ENCODE measurements around the gene PDE2A. TPM values are rescaled to one million over a fixed set of nuclear protein-coding genes. Genes with fewer than 3 reads are reported as not detected.

The PDE2A gene
- total RNA-seq, 1 donor from 2014 or later = 19.6 TPM

DNA sequence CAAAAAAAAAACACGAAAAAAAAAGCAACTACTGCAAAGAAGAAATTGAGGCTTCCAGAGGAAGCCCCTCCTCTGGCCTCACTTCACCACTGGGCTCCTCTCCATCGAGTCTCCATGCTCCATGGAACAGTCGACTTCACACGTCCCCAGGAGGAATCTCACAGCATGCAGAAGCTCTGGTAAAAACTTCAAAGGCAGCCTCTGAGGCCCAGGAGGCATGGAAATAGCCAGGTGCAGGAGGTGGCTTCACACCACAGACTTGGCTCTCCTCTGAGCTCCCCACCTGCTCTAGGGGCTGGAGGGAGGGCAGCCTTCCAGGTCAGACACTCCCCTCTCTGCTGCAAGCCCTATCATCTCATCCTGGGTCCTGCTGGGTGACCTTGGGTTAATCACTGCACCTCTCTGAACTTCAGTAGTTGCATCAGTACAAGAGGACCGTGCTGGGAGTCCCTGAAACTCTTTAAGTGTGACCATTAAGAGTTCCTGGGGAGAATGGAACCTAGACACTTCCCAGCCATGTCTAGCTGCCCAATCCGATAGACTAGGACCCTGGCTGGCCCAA lies 8.2 kb downstream of the PDE2A start:
- peaks cover 6% of the 10 kb centered on the region for H3K9me3 ChIP-seq (replicated peaks)
- no peak for DNase-seq
- no peaks in the 10 kb centered on the region for H3K36me3 ChIP-seq
- intact Hi-C loops (cut with micrococcal nuclease) = no loop called here
- peaks cover 18% of the 10 kb centered on the region for H3K4me1 ChIP-seq
- peaks cover 42% of the 10 kb centered on the region for H3K27me3 ChIP-seq (ENCODE audit: low read depth)
- TF ChIP-seq, protein P1, sequence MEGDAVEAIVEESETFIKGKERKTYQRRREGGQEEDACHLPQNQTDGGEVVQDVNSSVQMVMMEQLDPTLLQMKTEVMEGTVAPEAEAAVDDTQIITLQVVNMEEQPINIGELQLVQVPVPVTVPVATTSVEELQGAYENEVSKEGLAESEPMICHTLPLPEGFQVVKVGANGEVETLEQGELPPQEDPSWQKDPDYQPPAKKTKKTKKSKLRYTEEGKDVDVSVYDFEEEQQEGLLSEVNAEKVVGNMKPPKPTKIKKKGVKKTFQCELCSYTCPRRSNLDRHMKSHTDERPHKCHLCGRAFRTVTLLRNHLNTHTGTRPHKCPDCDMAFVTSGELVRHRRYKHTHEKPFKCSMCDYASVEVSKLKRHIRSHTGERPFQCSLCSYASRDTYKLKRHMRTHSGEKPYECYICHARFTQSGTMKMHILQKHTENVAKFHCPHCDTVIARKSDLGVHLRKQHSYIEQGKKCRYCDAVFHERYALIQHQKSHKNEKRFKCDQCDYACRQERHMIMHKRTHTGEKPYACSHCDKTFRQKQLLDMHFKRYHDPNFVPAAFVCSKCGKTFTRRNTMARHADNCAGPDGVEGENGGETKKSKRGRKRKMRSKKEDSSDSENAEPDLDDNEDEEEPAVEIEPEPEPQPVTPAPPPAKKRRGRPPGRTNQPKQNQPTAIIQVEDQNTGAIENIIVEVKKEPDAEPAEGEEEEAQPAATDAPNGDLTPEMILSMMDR (IDR thresholded peaks at IDR 0.05; ENCODE audit: borderline replicate concordance) = no peak
- H3K27ac ChIP-seq (replicated peaks) = no peak overlapping the region
- H3K4me3 ChIP-seq = no peak overlapping the region

DNA sequence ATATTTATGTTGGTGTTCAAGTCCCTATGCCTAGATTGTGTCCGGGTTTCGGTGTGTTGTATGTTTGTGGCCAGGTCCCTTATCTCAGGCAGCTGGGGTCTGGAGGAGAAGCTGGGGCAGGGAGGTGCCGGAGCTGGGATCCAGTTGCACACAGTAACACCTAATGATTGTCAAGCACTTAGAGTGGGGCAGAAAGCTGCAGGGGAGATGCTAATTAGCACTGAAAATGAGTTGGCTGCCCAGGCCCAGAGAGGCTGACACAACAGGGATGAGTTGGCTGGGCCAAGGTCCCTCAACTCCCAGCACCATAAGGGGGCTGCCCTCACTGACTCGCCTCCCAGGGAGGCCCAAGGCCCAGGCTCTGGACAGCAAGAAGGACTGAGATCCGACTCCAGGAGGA lies 12.2 kb downstream of the PDE2A start:
- H3K4me3 ChIP-seq = no peak overlapping the region
- H3K9me3 ChIP-seq (replicated peaks) = no peaks in the 10 kb centered on the region
- no peak for DNase-seq
- H3K4me1 ChIP-seq = no peaks in the 10 kb centered on the region
- TF ChIP-seq, protein P1 (IDR thresholded peaks at IDR 0.05; ENCODE audit: borderline replicate concordance) = no peak
- H3K36me3 ChIP-seq = no peaks in the 10 kb centered on the region
- H3K27ac ChIP-seq (replicated peaks) = no peak overlapping the region
- intact Hi-C loops (cut with micrococcal nuclease) = no loop called here
- H3K27me3 ChIP-seq (ENCODE audit: low read depth) = peaks cover 54% of the 10 kb centered on the region

DNA sequence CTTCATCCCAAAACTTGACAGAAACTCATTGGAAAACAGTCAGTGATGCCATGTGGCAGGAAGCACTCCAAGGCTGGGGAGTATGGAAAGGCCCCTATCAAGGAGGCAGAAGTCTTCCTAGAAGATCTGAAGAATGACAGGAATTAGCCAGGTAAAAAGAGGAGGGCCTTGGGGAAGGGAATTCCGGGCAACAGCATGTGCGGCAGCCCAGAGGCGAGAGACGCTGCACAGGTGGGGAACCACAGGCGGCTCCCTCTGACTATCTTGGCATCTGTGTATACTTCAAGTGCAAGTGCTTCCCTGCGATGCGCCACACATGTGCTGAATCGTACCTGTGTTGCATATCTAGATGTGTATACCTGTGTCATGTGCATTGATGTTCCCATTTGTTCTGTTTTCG lies 12.7 kb downstream of the PDE2A start:
- intact Hi-C loops (cut with micrococcal nuclease) = no loop called here
- Histone ChIP-seq H3K27ac (replicated peaks) (no peak overlapping the region), H3K27me3 (ENCODE audit: low read depth) (peaks cover 54% of the 10 kb centered on the region), H3K9me3 (replicated peaks) (no peaks in the 10 kb centered on the region), H3K4me1 (no peaks in the 10 kb centered on the region), H3K36me3 (no peaks in the 10 kb centered on the region), H3K4me3 (no peak overlapping the region)
- DNase-seq = no peak
- TF ChIP-seq, protein P1 (IDR thresholded peaks at IDR 0.05; ENCODE audit: borderline replicate concordance) = no peak

DNA sequence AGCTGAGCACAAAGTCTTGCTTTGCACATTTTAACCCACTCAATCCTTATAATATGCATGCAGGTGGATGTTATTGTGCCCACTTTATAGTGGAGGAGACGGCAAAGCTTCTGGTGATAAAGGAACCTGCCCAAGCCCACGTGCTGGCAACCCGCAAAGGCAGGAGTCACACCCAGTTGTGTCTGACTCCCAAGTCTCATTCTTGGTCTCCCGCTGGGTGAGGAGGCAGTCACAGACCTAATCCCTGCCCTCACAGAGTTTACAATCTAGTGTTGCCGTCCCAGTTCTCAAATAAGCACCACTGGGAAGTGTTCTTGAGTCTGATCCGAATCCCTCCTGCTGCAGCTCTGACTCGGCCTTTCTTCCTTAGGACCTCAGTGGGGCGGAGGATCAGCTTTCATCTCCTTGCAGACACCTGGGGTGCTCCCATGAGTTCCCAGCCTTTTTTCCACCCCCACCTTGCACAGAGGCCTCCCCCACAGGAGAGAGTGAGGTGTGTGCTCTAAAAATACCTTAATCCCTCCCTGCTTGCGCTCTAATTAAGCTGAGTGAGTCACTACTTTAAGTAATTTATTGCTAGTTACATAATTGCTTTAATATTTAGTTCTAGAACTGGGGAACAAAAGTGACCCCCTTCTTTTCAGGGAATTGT lies 15.1 kb downstream of the PDE2A start:
- no peak for DNase-seq
- intact Hi-C loops (cut with micrococcal nuclease) = no loop called here
- H3K27ac ChIP-seq (replicated peaks) = no peak overlapping the region
- peaks cover 44% of the 10 kb centered on the region for H3K27me3 ChIP-seq (ENCODE audit: low read depth)
- TF ChIP-seq, protein P1 (IDR thresholded peaks at IDR 0.05; ENCODE audit: borderline replicate concordance) = no peak
- H3K9me3 ChIP-seq (replicated peaks) = no peaks in the 10 kb centered on the region
- H3K4me3 ChIP-seq = no peak overlapping the region
- H3K36me3 ChIP-seq = no peaks in the 10 kb centered on the region
- H3K4me1 ChIP-seq = no peaks in the 10 kb centered on the region

DNA sequence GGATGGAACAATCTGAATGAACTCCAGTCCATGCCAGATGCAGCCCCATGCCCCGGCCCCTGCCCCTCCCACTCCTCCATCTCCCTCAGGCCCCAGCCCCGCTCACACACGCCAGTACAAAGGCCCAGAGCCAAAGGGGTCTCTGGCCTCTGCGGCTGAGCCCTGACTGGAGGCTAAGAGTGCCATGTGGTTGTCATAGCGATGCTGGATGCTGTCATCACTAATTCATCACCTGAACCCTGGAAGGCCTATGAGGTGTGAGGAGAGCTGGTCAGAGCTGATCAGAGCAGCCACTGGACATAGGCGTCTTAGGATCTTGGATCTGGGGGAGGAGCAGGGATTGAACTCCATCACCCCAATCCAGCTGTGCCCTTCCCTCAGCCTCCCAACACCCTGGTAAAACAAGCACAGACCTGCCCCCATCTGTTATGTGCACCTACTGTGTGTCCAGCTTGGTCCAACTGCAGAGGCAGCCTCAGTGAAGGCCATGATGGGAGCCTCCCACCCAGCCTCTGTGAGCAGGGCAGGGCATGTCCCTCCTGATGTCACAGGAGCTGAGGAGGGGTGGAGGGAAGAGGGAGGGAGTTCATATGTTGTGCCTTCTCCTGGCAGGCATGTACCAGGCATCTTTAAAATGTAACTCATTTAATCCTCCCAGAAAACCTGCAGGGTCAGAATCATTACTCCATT lies 16.7 kb downstream of the PDE2A start:
- DNase-seq = no peak
- no peaks in the 10 kb centered on the region for H3K36me3 ChIP-seq
- H3K4me1 ChIP-seq = no peaks in the 10 kb centered on the region
- intact Hi-C loops (cut with micrococcal nuclease) = no loop called here
- peaks cover 30% of the 10 kb centered on the region for H3K27me3 ChIP-seq (ENCODE audit: low read depth)
- TF ChIP-seq, protein P1 (IDR thresholded peaks at IDR 0.05; ENCODE audit: borderline replicate concordance) = no peak
- no peaks in the 10 kb centered on the region for H3K9me3 ChIP-seq (replicated peaks)
- no peak overlapping the region for H3K4me3 ChIP-seq
- no peak overlapping the region for H3K27ac ChIP-seq (replicated peaks)
